Activated naive CD4-positive, alpha-beta T cell treated with anti-CD3 and anti-CD28 coated beads, Interleukin-2, amount 50 U/mL, for 16 hours (primary cell): Measurements from ENCODE around the gene HOXB13.
"Not testable (repeated sequence)": the region's sequence is repeated elsewhere in the genome, so short reads cannot be mapped to it uniquely, and the experiment has no call there.

Experiments used
- DNase-seq: peaks from one replicate; pipeline ENCODE4 v3.0.0-alpha.2; 2020

The HOXB13 gene

GRCh38 chr17:48725288-48726064 is 3.1 kb downstream of the HOXB13 start:
- DNase-seq: no peak

DNA sequence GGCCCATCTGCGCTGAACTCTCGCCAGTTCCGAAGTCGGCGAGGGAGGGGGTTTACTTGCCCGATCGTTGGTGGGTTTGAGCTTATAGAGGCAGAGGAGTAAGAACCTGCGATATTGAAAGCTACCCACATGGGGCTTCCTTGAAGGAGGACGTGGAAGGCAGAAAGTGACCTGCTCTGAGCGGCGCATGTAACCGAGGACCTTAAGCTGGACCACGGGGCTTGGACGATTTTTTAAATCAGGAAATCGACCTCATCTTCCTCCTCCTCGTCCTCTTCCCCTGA is 3.6 kb downstream of the HOXB13 start:
- no peak for DNase-seq

GRCh38 chr17:48724251-48725003 is 4.1 kb downstream of the HOXB13 start:
- peak; percentile 79 for DNase-seq

DNA sequence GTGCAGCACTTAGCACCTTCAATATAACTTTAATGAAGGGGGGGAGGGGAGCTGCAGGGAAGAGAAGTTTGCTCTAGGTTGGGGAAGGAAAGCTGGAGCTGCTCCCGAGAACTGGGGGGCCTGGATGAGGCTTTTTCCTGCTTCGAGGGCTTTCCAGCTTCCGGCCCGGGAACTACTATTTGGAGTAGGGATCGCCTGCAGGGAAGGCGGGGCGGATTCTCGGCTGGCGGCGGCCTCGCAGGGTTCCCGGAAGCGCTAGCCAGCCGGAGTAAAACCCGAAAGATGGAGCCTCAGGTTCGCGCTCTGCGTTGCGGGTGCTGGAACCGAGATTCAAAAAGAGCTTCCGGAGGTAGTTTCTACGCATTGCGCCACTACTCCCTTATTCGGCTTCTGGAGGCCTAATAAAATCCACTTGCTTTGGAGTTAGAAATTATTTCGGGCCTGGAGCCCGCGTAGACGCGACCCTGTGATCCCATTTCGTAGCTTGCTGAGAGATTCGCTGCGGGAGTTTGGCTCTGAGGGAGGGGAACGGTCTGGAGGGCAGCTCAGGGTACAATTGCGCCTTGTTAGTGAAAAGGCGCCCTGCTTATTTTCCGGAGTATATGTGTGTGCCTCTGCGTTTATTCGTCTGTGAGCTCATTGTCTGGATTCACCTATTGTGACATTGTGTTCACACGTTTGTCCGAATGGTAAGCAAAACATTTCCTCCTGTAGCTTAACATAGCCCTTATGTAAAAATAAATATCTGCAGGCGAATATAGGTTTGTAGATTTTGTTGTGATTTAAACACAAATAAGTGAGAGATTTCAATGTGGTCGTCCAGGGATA is 4.9 kb downstream of the HOXB13 start:
- DNase-seq: peak; percentile 22

DNA sequence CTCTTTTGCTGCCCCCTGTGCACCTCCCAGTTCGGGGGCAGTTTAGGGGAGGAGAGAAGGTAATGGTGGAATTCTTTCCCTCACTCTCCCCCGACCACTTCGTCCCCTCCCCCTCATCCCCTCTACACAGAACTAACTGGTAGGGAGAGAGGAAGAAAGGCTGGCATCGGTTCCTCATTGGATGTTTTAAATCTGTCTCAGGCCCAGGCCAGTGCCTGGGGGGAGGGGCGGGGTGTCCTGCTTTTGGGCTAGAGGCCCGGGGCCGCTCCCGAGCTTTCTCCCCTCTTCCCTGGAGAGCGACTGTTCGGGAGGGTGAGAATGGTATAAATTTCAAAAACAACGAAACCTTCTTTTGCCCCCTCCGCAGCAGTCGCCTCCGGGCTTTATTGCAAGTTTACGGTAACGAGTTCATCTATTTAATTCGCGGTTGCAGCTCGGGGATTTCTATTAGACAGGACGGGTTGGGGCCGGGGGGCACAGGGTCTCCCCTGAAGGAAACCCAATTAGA is 5.6 kb downstream of the HOXB13 start, which contains the start of gene PRAC2:
TSS of gene PRAC2 (plus strand) at position 271 of the 508 bp plus-strand sequence. CDS start 1,226 bp downstream, outside the sequence.
- DNase-seq: peak; percentile 11

GRCh38 chr17:48722201-48722907 is 6.2 kb downstream of the HOXB13 start, which contains the start of gene PRAC1:
TSS of gene PRAC1 (minus strand) at chr17:48722518. CDS start at chr17:48722392, 126 bp downstream.
- DNase-seq: no peak

DNA sequence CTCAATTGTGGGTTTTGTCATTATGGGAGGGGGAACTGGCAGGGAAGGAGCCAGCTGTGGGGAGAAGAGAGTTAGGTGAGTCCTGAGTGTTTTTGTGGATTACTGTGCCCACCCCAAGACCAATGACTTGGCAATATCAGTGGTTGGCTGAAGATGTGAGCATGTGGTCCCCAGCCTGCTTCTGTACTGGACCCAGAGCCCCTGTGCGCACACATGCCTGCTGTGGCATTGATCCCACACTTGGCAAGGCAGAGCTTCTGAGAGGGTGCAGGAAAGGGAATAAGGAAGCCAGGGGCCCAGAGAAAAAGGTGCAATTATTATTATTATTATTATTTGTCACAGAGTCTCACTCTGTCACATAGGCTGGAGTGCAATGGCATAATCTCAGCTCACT is 7.5 kb downstream of the HOXB13 start:
- DNase-seq: no peak

DNA sequence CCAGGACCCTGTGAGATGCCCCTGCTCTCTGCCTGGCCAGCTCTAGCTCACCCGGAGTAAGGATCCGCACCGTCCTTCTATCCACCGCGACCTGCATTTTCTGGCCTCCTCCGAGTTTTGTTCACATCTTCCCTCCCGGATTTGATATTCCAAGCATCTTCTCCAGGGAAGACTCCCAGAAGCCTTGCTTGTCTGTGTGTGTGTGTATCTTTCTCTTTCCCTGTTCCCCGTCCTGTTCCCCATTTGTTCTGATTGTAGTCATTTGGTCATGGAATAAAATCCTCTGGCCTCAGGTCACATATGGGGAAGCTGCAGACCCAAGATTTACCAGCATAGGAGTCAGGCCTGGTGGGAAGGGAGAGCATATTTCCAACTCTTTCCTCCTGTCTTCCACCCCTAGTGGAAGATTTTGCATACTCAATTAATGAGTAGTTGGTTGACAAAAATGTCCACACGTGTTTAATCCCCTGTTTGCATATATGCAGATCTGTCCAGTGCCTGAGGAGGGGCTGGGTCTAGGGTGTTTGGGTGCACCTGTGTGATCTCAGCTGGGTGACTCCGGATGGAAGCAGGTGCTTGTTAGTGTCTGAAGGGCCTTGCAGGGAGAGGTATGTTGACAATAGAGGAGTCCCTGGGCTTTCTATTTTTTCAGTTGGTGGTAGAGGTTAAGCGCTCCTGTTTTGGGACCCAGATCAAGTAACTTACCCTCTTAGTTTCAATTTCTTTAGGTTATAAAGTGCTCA is 8.1 kb downstream of the HOXB13 start:
- no peak for DNase-seq

DNA sequence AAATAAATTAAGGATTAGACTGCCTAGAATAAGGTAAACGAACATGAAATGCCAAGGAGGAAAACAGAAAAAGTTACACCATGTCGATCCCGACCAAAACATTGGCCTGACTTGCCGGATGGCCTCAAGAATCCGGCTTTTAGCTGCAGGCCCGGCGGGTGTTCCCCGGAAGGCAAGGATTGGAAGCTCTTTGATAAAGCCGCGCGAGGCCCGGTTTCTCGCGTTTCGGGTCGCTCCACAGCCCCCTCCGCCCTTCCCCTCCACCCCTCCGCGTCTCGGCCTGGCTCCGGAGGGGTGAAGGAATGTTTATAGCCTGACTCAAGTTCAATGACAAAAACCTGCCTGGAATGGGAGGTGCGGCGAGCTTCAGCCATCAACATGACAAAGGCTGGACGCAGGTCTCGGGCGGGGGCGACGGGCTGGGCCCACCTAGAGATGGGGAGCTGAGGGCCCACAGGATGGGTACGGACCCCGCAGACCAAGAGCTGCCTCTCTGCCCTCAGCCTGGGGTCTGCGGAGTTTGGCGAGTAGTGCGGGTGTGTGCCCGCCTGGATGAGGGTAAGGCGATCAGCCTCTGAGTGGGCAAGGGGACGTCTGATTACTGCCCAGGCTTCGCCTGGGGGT is 8.8 kb downstream of the HOXB13 start:
- DNase-seq: peak; percentile 16

- peak; percentile 22 for DNase-seq
Observed at GRCh38 chr17:48718761-48719641, 9.5 kb downstream of the HOXB13 start.

DNA sequence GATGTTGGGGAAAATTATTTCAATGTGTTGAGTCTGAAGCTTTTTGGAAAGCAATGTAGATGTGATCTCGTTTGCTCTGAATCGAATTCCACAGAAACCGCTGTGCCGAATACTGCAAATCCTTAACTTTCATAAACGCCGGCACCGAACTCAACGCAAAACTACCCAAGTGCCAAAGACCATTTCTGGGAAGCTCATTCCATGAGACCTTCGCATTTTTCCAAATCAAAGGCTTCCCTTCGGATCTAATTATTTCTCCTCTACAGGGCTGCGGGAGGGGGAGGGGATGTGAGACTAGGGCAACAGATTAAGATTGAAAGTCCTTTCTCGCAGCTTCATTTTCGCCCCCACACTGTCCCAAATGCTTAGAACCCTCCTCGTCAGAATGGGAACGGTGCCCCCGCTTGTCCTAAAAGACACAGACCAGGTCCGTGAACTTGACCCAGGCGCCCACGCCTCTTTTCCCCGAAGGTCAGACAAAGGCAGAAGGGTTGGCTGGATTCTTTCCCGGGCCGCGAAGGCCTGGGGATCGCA is 10.3 kb downstream of the HOXB13 start:
- DNase-seq: peak; percentile 13

DNA sequence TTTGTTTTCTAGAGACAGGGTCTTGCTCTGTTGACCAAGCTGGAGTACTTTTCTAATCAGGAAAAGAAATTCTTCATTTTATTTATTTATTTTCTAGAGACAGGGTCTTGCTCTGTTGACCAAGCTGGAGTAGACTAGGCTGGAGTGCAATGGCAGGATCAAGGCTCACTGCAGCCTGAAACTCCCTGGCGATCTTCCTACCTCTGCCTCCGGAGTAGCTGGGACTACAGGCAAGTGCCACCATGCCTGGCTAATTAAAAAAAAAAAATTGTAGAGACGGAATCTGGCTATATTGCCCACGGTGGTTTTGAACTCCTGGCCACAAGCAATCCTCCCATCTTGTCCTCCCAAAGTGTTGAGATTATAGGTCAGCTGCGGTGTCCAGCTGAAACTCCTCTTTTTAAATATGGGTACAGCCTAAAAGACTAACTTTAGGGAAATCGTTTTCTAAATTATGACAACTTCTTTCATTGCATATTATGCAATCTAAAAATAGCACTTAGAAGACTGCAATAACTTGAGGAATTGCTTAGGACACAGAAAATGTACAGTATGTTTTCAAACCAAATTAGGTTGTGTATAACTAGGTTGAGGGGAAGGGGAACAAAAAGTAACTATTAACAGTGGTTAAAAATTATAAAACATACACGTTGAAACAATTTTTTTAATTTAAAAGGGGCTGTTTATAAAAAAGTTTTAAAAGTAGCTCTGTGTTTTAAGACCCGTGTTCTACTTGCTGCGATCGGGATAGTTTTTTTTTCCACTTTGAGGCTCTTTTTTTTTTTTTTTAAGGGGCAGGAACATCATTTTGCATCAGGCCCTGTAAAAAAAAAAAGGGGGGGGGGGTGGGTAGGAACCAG is 11.0 kb downstream of the HOXB13 start:
- DNase-seq: no peak

GRCh38 chr17:48716549-48716948 is 12.0 kb downstream of the HOXB13 start:
- DNase-seq: not testable (repeated sequence)

- DNase-seq: no peak
Observed at GRCh38 chr17:48715496-48716399, 12.8 kb downstream of the HOXB13 start.

- DNase-seq: no peak
Observed at GRCh38 chr17:48711128-48711527, 17.4 kb downstream of the HOXB13 start.

DNA sequence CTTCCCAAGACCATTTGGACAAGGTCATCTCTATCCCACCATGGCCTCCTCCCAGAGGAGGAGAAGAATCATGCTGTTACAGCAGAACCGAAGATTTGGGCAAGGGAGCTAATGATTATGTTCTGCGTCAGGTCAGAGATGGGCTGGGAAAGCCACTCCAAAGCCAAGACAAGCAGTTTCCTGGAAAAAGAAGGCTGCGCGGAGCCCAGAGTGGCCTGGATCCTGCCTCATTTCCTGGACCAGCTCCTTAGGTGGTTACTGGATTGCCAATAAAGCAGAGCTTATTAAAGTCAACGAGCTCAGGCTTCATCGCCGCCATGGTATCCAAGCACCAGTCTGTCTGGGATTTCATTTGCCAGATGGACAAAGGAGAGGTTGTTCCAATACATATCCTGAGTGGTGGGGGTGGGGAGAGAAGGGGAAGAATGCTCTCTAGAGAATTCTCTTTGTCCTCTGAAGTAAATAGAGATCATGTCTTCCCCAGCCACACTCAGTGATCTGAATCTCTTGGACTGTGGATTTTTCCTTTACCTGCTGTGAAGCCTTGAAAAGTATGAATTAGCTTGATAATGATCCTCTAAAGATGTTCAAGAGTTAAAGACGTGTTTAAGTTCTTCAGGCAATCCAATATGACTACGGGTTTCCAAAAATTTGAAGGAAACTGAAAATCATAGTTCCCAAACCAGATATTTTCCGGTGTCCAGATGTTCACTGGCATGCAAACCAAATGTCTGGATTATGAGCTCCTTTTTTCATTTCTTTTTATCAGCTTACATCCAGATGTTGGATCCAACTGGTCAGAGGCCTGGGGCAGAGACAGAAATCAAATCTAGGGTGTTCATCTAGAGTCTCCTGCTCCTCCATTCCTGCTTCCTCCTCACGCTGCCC is 23.9 kb downstream of the HOXB13 start:
- DNase-seq: no peak
